ENCODE measurements around the gene SPTBN5.
A peak's percentile ranks its signal among the peaks of the same experiment; 100 is the strongest.

The SPTBN5 gene

GRCh38 chr15:41860049-41860828, 33.6 kb downstream of the SPTBN5 start:
- peaks cover 17% of the 10 kb centered on the region for H3K4me1 Mint-ChIP-seq
- no peak for DNase-seq (ENCODE audit: low spot score in 2 of 2)
- ATAC-seq (replicated peaks; ENCODE audit: extremely low read depth, poor library complexity, severe bottlenecking): no peak
- H3K27me3 Mint-ChIP-seq: no peaks in the 10 kb centered on the region
- H3K36me3 Mint-ChIP-seq (ENCODE audit: insufficient read depth): peaks cover 2% of the 10 kb centered on the region
- no peaks in the 10 kb centered on the region for H3K9me3 Mint-ChIP-seq
- H3K4me3 Mint-ChIP-seq: no peak overlapping the region
- H3K27ac Mint-ChIP-seq (ENCODE audit: low read depth): no peak overlapping the region

DNA sequence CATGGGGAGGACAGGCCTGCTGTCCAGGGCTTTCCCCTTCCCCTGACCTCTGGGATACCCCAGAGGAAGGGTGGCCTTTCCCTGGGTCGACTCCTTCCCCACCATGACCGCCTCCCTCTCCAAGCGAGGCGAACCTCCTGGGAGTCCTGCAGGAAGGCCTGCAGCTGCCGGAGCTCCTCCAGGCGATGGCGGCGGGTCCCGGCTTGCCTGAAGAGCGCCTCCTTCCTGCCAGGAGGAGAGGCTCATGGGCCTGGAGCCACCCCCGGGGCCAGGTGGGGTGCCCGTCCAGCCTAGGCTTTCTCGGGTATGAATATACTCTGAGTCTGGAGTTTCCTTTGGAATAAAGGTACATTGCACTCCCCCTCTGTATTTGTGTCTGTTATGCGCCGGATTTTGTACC, 35.1 kb downstream of the SPTBN5 start:
- H3K27ac Mint-ChIP-seq (ENCODE audit: low read depth): no peak overlapping the region
- ATAC-seq (replicated peaks; ENCODE audit: extremely low read depth, poor library complexity, severe bottlenecking) (no peak), DNase-seq (ENCODE audit: low spot score in 2 of 2) (no peak)
- peaks cover 17% of the 10 kb centered on the region for H3K4me1 Mint-ChIP-seq
- H3K4me3 Mint-ChIP-seq: no peak overlapping the region
- H3K9me3 Mint-ChIP-seq: no peaks in the 10 kb centered on the region
- peaks cover 2% of the 10 kb centered on the region for H3K36me3 Mint-ChIP-seq (ENCODE audit: insufficient read depth)
- H3K27me3 Mint-ChIP-seq: no peaks in the 10 kb centered on the region

- Mint-ChIP-seq H3K27ac (ENCODE audit: low read depth) (no peak overlapping the region), H3K4me1 (peaks cover 10% of the 10 kb centered on the region), H3K27me3 (no peaks in the 10 kb centered on the region), H3K36me3 (ENCODE audit: insufficient read depth) (peaks cover 6% of the 10 kb centered on the region), H3K4me3 (no peak overlapping the region), H3K9me3 (no peaks in the 10 kb centered on the region)
- ATAC-seq (replicated peaks; ENCODE audit: extremely low read depth, poor library complexity, severe bottlenecking) (no peak), DNase-seq (ENCODE audit: low spot score in 2 of 2) (no peak)
Measured at GRCh38 chr15:41857316-41857715, 36.5 kb downstream of the SPTBN5 start.

DNA sequence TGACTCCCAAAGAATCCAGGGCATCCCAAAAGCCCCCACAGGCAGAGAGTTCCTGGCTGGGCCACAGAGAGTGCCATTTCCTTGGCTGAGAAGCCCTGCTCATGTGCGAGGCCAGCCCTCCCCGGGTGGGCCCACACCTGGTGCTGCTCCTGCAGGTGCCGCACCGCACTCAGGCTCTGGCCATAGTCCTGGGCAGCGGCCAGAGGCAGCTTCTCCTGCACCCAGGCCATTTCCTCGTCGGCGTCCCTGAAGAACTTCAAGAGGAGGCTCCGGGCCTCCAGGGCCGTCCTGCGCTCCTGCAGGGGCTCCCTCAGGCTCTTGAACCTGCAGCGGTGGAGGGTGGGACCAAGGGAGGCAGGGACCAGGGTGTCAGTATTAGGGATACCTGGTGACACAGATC, 37.1 kb downstream of the SPTBN5 start:
- H3K9me3 Mint-ChIP-seq: no peaks in the 10 kb centered on the region
- DNase-seq (ENCODE audit: low spot score in 2 of 2) (no peak), ATAC-seq (replicated peaks; ENCODE audit: extremely low read depth, poor library complexity, severe bottlenecking) (no peak)
- no peaks in the 10 kb centered on the region for H3K27me3 Mint-ChIP-seq
- no peak overlapping the region for H3K27ac Mint-ChIP-seq (ENCODE audit: low read depth)
- peaks cover 6% of the 10 kb centered on the region for H3K36me3 Mint-ChIP-seq (ENCODE audit: insufficient read depth)
- peaks cover 10% of the 10 kb centered on the region for H3K4me1 Mint-ChIP-seq
- no peak overlapping the region for H3K4me3 Mint-ChIP-seq

- Mint-ChIP-seq H3K9me3 (no peaks in the 10 kb centered on the region), H3K27ac (ENCODE audit: low read depth) (no peak overlapping the region), H3K4me1 (peaks cover 10% of the 10 kb centered on the region), H3K36me3 (ENCODE audit: insufficient read depth) (peaks cover 6% of the 10 kb centered on the region), H3K27me3 (no peaks in the 10 kb centered on the region), H3K4me3 (no peak overlapping the region)
- DNase-seq (ENCODE audit: low spot score in 2 of 2): no peak
- no peak for ATAC-seq (replicated peaks; ENCODE audit: extremely low read depth, poor library complexity, severe bottlenecking)
Measured at GRCh38 chr15:41856262-41856661, 37.6 kb downstream of the SPTBN5 start.

- no peak overlapping the region for H3K4me3 Mint-ChIP-seq
- no peaks in the 10 kb centered on the region for H3K9me3 Mint-ChIP-seq
- H3K36me3 Mint-ChIP-seq (ENCODE audit: insufficient read depth): peaks cover 4% of the 10 kb centered on the region
- no peaks in the 10 kb centered on the region for H3K27me3 Mint-ChIP-seq
- H3K4me1 Mint-ChIP-seq: peaks cover 4% of the 10 kb centered on the region
- DNase-seq (ENCODE audit: low spot score in 2 of 2) (no peak), ATAC-seq (replicated peaks; ENCODE audit: extremely low read depth, poor library complexity, severe bottlenecking) (no peak)
- H3K27ac Mint-ChIP-seq (ENCODE audit: low read depth): no peak overlapping the region
Measured at GRCh38 chr15:41855261-41855961, 38.4 kb downstream of the SPTBN5 start.

DNA sequence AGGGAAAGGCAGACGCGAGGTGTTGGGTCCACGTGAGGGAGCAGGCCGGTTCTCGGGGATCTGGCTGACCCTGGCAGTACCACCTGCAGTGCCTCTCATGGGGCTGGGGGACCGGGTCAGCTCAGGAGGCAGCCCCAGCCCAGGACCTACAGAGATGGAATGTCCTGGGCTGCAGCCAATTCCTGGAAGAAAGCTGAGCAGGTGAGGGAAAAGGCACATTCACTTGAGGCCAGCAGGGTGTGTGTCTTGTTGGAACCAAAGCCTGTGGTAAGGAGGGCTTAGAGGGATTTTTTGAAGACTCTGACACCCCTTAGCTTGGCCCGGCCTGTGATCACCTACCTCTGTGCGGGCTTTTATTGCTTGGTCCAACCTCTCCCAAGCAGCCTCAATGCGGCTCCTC, 39.4 kb downstream of the SPTBN5 start:
- Mint-ChIP-seq H3K4me3 (no peak overlapping the region), H3K27me3 (no peaks in the 10 kb centered on the region), H3K9me3 (no peaks in the 10 kb centered on the region), H3K4me1 (no peaks in the 10 kb centered on the region), H3K36me3 (ENCODE audit: insufficient read depth) (peaks cover 4% of the 10 kb centered on the region), H3K27ac (ENCODE audit: low read depth) (no peak overlapping the region)
- DNase-seq (ENCODE audit: low spot score in 2 of 2): no peak
- no peak for ATAC-seq (replicated peaks; ENCODE audit: extremely low read depth, poor library complexity, severe bottlenecking)

- DNase-seq (ENCODE audit: low spot score in 2 of 2) (no peak), ATAC-seq (replicated peaks; ENCODE audit: extremely low read depth, poor library complexity, severe bottlenecking) (no peak)
- Mint-ChIP-seq H3K27me3 (no peaks in the 10 kb centered on the region), H3K4me3 (no peak overlapping the region), H3K27ac (ENCODE audit: low read depth) (no peak overlapping the region), H3K9me3 (no peaks in the 10 kb centered on the region), H3K4me1 (no peaks in the 10 kb centered on the region), H3K36me3 (ENCODE audit: insufficient read depth) (peaks cover 7% of the 10 kb centered on the region)
Measured at GRCh38 chr15:41853831-41854230, 40.0 kb downstream of the SPTBN5 start.

GRCh38 chr15:41852736-41853590, 40.9 kb downstream of the SPTBN5 start:
- no peak overlapping the region for H3K4me3 Mint-ChIP-seq
- no peaks in the 10 kb centered on the region for H3K9me3 Mint-ChIP-seq
- DNase-seq (ENCODE audit: low spot score in 2 of 2): no peak
- no peaks in the 10 kb centered on the region for H3K4me1 Mint-ChIP-seq
- no peak overlapping the region for H3K27ac Mint-ChIP-seq (ENCODE audit: low read depth)
- H3K27me3 Mint-ChIP-seq: no peaks in the 10 kb centered on the region
- H3K36me3 Mint-ChIP-seq (ENCODE audit: insufficient read depth): peaks cover 13% of the 10 kb centered on the region
- no peak for ATAC-seq (replicated peaks; ENCODE audit: extremely low read depth, poor library complexity, severe bottlenecking)

GRCh38 chr15:41851755-41852370, 42.0 kb downstream of the SPTBN5 start:
- H3K36me3 Mint-ChIP-seq (ENCODE audit: insufficient read depth): peaks cover 18% of the 10 kb centered on the region
- DNase-seq (ENCODE audit: low spot score in 2 of 2) (no peak), ATAC-seq (replicated peaks; ENCODE audit: extremely low read depth, poor library complexity, severe bottlenecking) (no peak)
- H3K4me1 Mint-ChIP-seq: no peaks in the 10 kb centered on the region
- H3K9me3 Mint-ChIP-seq: no peaks in the 10 kb centered on the region
- H3K4me3 Mint-ChIP-seq: no peak overlapping the region
- H3K27me3 Mint-ChIP-seq: no peaks in the 10 kb centered on the region
- H3K27ac Mint-ChIP-seq (ENCODE audit: low read depth): no peak overlapping the region

- H3K4me1 Mint-ChIP-seq: no peaks in the 10 kb centered on the region
- ATAC-seq (replicated peaks; ENCODE audit: extremely low read depth, poor library complexity, severe bottlenecking) (no peak), DNase-seq (ENCODE audit: low spot score in 2 of 2) (no peak)
- no peaks in the 10 kb centered on the region for H3K9me3 Mint-ChIP-seq
- H3K27ac Mint-ChIP-seq (ENCODE audit: low read depth): peak overlapping the region; percentile 25
- no peaks in the 10 kb centered on the region for H3K27me3 Mint-ChIP-seq
- no peak overlapping the region for H3K4me3 Mint-ChIP-seq
- H3K36me3 Mint-ChIP-seq (ENCODE audit: insufficient read depth): peaks cover 23% of the 10 kb centered on the region
Measured at GRCh38 chr15:41851167-41851523, 42.7 kb downstream of the SPTBN5 start.

DNA sequence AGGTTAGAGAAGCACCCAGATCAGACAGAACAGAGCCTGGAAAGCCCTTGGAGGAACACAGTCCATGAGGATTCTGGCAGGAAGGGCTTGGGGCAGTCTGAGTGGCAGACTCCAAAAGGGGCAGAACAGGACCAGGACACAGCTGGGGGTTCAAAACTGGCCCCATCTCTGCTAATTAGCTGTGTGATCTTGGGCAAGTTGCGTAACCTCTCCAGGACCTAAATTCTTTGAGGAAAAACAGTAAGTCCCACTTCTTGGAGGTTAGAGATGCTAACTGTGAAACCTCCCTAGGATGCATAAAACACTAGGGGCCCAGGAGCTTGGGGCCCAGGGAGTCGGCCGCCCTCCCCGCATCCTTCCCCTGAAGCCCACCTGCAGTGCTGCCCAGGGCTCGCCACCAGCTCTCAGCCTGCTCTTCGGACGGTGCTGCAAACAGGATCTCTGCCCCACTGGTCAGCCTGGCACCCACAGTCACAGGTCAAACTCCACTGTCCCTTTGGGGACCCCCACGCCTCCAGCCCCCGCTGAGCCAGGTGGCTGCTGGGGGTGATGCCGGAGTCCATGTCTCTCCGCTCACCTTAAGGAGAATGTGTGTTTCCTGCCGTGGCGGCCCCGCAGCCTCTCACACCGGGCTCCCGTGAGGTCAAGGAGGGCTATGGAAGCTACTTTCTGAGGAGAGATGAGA, 43.2 kb downstream of the SPTBN5 start:
- Mint-ChIP-seq H3K9me3 (no peaks in the 10 kb centered on the region), H3K4me3 (no peak overlapping the region), H3K36me3 (ENCODE audit: insufficient read depth) (peaks cover 23% of the 10 kb centered on the region), H3K4me1 (no peaks in the 10 kb centered on the region), H3K27ac (ENCODE audit: low read depth) (peak overlapping the region; percentile 25), H3K27me3 (no peaks in the 10 kb centered on the region)
- ATAC-seq (replicated peaks; ENCODE audit: extremely low read depth, poor library complexity, severe bottlenecking): no peak
- DNase-seq (ENCODE audit: low spot score in 2 of 2): no peak
